ENCODE results near the gene PDP2. TPM values are rescaled to one million over a fixed set of nuclear protein-coding genes. Genes with fewer than 3 reads are reported as not detected.
"Not testable (repeated sequence)": the region's sequence is repeated elsewhere in the genome, so short reads cannot be mapped to it uniquely, and the experiment has no call there.

The PDP2 gene
- total RNA-seq, 1 donor from 2014 or later, result 43.3 TPM

DNA sequence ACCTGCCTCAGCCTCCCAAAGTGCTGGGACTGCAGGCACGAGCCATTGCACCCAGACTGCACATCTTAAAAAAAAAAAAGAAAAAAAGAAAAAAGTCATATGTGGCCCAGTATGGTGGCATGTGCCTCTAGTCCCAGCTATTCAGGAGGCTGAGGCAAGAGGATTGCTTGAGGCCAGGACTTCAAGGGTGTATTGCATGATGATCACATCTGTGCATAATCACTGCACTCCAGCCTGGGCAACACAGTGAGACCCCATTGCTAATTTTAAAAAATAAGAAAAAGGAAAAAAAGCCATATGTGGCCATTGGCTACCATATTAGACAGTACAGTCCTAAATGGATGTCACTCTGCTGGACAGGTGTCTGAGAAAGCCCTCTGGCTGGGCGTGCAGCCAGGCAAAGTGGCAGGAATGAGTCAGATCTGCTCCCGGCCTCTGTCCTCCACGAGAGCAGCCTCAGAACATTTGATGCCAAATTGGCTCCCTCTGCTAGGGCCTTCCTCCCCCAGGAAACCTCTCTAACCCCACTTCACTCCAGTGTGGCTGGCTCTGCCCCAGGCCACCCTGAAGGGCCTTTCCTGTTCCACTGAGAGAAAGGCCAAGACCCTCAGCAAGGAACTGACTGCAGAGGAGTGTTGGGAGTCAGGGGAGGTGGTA, 21.4 kb upstream of the PDP2 start:
- Mint-ChIP-seq H3K27ac (no peak overlapping the region), H3K9me3 (no peaks in the 10 kb centered on the region), H3K36me3 (ENCODE audit: low read depth) (no peaks in the 10 kb centered on the region), H3K4me3 (no peak overlapping the region), H3K27me3 (ENCODE audit: insufficient read depth) (peaks cover 1% of the 10 kb centered on the region), H3K4me1 (ENCODE audit: low read depth) (no peaks in the 10 kb centered on the region)
- DNase-seq (ENCODE audit: low spot score), result no peak
- intact Hi-C loops (cut with micrococcal nuclease), result no loop called here

DNA sequence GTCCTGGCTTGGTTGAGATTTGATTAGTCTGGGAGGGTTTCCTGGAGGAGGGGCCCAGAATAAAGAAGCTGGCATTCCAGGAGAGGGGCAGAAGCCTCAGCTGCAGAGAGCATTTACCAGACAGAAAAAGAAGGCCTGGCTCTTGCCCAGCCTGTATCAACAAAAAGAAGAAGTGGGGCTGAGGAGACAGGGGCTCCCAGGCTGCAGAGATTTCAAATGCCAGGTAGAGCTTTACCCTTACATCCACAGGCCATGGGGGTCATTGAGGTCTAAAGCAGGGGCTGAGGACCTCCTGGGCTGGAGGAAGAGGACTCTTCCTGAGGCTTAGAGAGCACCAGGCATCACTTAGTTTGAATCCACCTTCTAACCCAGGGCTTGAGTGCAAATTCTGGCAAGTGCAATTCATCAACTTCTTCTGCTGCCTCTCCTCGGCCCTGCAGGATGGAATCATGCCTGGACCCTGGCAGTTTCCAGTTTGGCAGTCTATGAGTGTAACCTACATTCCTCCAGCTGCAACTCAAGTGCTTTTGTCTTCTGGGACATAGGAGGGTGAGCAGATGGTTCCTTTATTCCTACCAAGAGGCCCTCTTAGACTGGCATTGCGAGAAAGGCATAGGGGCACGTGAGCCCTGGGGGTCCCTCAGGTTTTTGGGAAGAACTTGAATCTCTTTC, 20.8 kb upstream of the PDP2 start:
- intact Hi-C loops (cut with micrococcal nuclease), result no loop called here

DNA sequence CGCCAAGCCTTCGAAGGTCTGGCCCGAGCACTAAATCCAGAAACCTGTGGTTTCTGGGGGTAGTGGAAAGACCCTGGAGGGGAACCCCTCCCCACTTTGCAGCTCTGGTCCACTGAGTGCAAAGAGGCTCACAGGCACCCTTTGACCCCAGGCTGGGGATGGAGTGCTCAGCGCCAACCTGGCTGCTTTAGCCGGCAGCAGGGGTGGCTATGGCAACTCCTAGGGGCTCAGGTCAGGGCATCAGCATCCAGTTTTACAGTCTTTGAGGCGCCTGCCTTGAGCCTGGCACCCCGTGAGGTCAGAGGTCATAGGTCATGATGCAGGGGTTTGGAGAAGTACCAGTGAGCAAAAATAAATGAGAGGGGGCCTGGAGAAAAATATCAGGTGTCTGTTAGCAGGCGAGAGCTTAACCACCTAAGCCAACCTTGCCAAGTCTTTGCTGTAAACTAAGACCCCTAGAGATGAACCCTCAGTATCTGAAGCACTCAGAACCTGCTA, 18.2 kb upstream of the PDP2 start:
- H3K27ac Mint-ChIP-seq, result no peak overlapping the region
- no peak for DNase-seq (ENCODE audit: low spot score)
- intact Hi-C loops (cut with micrococcal nuclease), result no loop called here
- no peak overlapping the region for H3K4me3 Mint-ChIP-seq
- peaks cover 1% of the 10 kb centered on the region for H3K27me3 Mint-ChIP-seq (ENCODE audit: insufficient read depth)
- no peaks in the 10 kb centered on the region for H3K4me1 Mint-ChIP-seq (ENCODE audit: low read depth)
- H3K9me3 Mint-ChIP-seq, result no peaks in the 10 kb centered on the region
- H3K36me3 Mint-ChIP-seq (ENCODE audit: low read depth), result no peaks in the 10 kb centered on the region

More for the DNA sequence above, 20.8 kb upstream of the PDP2 start:
- Mint-ChIP-seq H3K27ac (no peak overlapping the region), H3K4me3 (no peak overlapping the region), H3K36me3 (ENCODE audit: low read depth) (no peaks in the 10 kb centered on the region), H3K27me3 (ENCODE audit: insufficient read depth) (peaks cover 1% of the 10 kb centered on the region), H3K9me3 (no peaks in the 10 kb centered on the region), H3K4me1 (ENCODE audit: low read depth) (no peaks in the 10 kb centered on the region)
- no peak for DNase-seq (ENCODE audit: low spot score)

DNA sequence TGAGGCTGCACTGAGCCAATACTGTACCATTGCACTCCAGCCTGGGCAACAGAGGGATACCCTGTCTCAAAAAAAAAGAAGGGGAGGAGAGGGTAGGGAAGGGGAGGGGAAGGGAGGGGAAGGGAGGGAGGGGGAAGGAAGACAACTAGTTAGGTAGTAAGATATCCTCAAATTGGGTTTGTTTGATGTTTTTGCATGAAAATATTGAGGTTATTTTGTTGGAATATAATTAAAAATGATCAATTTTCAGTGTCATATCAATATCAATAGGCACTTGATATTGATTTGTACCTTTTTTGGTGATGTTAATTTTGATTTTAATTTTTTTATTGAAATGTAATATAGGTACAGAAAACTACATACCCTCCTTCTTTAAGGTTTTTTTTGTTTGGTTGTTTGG, 16.6 kb upstream of the PDP2 start:
- Mint-ChIP-seq H3K27me3 (ENCODE audit: insufficient read depth) (peaks cover 1% of the 10 kb centered on the region), H3K9me3 (no peaks in the 10 kb centered on the region), H3K4me3 (no peak overlapping the region), H3K4me1 (ENCODE audit: low read depth) (peaks cover 6% of the 10 kb centered on the region), H3K36me3 (ENCODE audit: low read depth) (no peaks in the 10 kb centered on the region), H3K27ac (no peak overlapping the region)
- intact Hi-C loops (cut with micrococcal nuclease), result no loop called here
- DNase-seq (ENCODE audit: low spot score), result no peak

DNA sequence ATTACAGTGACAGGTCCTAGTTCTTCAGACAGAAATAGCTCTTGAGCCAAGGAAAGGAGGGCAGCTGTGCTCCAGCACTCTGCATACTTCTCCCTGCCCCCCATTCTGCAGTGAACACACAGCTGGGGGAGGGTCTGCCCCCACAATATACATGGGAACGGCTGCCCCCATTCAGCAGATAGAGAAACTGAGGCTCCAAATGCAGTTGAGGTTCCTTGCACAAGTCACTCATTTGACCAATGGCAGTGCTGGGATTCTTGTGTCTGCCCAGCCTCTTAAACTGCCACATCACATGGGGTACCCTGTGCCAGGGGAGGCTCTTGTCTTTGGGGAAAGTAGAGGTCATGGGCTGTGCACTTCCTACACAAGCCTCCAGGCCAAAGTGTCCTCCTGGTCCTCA, 10.9 kb upstream of the PDP2 start:
- no peaks in the 10 kb centered on the region for H3K27me3 Mint-ChIP-seq (ENCODE audit: insufficient read depth)
- intact Hi-C loops (cut with micrococcal nuclease), result loop anchor here (2.0 to 5.0 kb wide), 2 partner anchors 261 to 462 kb away; no protein-coding TSS in a partner anchor

DNA sequence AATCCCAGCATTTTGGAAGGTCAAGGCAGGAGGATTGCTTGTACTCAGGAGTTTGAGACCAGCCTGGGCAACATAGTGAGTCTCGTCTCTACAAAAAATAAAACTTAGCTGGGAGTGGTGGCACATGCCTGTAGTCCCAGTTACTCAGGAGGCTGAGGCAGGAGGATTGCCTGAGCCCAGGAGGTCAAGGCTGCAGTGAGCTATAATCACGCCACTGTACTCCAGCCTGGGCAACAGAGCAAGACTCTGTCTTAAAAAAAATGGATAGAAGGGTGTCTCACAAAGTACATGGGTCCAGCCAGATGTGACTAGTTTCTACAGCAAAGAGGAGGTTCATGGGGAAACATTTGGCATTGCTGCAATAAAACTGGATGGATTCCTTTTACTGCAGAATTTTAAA, 9.0 kb upstream of the PDP2 start:
- not testable (repeated sequence) for H3K27me3 Mint-ChIP-seq (ENCODE audit: insufficient read depth); DNase-seq (ENCODE audit: low spot score); H3K9me3 Mint-ChIP-seq; H3K4me3 Mint-ChIP-seq; H3K36me3 Mint-ChIP-seq (ENCODE audit: low read depth)
- peak overlapping the region; percentile 48 for H3K27ac Mint-ChIP-seq
- H3K4me1 Mint-ChIP-seq (ENCODE audit: low read depth), result peaks cover 57% of the 10 kb centered on the region
- intact Hi-C loops (cut with micrococcal nuclease), result loop anchor here (5.0 kb wide), 3 partner anchors 124 to 319 kb away; partner anchors contain the start of genes CKLF and TK2

More for the DNA sequence above, 10.9 kb upstream of the PDP2 start:
- no peak overlapping the region for H3K4me3 Mint-ChIP-seq
- H3K36me3 Mint-ChIP-seq (ENCODE audit: low read depth), result no peaks in the 10 kb centered on the region
- H3K9me3 Mint-ChIP-seq, result no peaks in the 10 kb centered on the region
- DNase-seq (ENCODE audit: low spot score), result no peak
- H3K27ac Mint-ChIP-seq, result no peak overlapping the region
- H3K4me1 Mint-ChIP-seq (ENCODE audit: low read depth), result peaks cover 38% of the 10 kb centered on the region

DNA sequence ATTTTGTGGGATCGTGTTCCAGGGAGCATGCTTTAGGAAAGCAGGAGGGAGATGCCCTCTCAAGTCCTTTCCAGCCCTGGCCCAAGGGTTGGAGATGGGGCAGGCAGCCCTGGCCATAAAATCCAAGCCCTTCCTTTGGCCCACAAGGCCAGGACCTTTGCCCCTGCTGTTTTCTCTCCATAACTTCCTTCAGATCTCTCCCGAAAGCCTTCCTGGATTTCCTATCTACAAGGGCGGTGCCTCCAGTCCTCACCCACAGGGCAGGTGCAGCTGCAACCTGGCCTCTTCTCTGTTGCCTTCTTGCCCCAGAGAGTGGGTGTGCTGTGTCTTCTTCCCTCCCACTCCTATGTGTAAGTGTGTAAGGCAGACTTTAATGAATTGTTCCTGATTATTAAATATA, 8.5 kb upstream of the PDP2 start:
- DNase-seq (ENCODE audit: low spot score), result no peak
- Mint-ChIP-seq H3K4me1 (ENCODE audit: low read depth) (peaks cover 61% of the 10 kb centered on the region), H3K9me3 (peaks cover 7% of the 10 kb centered on the region), H3K4me3 (no peak overlapping the region), H3K36me3 (ENCODE audit: low read depth) (no peaks in the 10 kb centered on the region), H3K27me3 (ENCODE audit: insufficient read depth) (no peaks in the 10 kb centered on the region), H3K27ac (no peak overlapping the region)
- intact Hi-C loops (cut with micrococcal nuclease), result loop anchor here (2.0 to 5.0 kb wide), 4 partner anchors 63 to 320 kb away; partner anchors contain the start of genes CES2, CIAO2B, CKLF and TK2

DNA sequence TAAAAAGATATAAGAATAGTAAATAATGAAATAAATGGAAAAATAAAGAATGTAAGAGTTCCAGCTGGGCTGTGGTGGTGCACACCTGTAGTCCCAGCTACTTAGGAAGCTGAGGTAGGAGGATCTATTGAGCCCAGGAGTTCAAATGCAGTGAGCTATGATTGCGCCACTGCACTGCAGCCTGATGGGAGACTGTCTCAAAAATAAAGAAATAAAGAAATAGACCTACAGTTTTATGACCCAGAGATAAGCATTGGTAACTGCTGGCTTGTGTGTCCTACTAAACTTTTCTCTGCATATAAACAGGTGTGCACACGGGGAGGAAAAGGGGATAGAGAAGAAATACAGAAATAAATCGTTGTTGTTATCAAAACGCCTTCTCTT, 7.8 kb upstream of the PDP2 start:
- no peak for DNase-seq (ENCODE audit: low spot score)
- H3K9me3 Mint-ChIP-seq, result peaks cover 7% of the 10 kb centered on the region
- H3K36me3 Mint-ChIP-seq (ENCODE audit: low read depth), result no peaks in the 10 kb centered on the region
- H3K4me3 Mint-ChIP-seq, result peak overlapping the region; percentile 80
- peak overlapping the region; percentile 92 for H3K27ac Mint-ChIP-seq
- intact Hi-C loops (cut with micrococcal nuclease), result loop anchor here (2.0 to 5.0 kb wide), 4 partner anchors 62 to 320 kb away; partner anchors contain the start of genes CES2, CIAO2B, CKLF and TK2
- peaks cover 60% of the 10 kb centered on the region for H3K4me1 Mint-ChIP-seq (ENCODE audit: low read depth)
- no peaks in the 10 kb centered on the region for H3K27me3 Mint-ChIP-seq (ENCODE audit: insufficient read depth)

DNA sequence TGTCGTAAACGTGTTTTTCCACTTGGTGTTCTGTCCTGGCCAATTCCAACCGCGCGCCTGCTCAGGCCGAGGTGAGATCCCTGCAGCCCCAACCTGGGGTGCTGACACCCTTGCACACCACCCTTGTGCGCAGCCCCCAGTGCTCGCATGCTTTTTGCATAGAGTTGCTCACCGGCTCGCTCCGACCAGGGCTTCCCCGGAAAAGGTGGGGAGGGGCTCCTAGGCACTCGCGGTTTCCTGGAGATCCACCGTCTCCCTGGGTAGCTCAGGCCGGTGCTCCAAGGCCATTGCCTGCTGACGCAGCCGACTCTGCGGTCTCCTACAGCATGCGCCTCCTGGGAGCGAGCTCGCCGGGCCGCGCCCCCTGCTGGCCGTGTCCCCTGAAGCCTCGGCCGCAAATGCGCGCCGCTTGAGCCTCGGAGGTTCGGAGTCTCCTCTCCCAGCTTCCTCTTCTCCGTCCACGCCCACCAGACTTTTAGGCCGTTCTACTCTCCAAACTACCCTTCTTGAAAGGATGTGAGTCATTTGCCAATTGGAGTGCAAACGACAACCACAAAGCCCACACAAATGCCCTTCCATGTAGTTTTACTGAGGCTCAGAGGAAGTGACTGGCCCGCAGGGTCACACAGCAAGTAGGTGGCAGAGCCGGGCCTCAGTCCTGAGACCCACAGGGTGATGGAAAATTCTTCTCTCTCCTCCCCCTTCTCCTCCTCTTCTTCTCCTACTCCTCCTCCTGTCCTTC, 7.2 kb upstream of the PDP2 start:
- intact Hi-C loops (cut with micrococcal nuclease), result loop anchor here (1.0 to 5.0 kb wide), 6 partner anchors 42 to 356 kb away; partner anchors contain the start of genes CES2, CIAO2B, CKLF and TK2
- peak; percentile 90 for DNase-seq (ENCODE audit: low spot score)
- Mint-ChIP-seq H3K27me3 (ENCODE audit: insufficient read depth) (no peaks in the 10 kb centered on the region), H3K4me1 (ENCODE audit: low read depth) (peaks cover 60% of the 10 kb centered on the region), H3K4me3 (peak overlapping the region; percentile 80), H3K9me3 (peaks cover 7% of the 10 kb centered on the region), H3K36me3 (ENCODE audit: low read depth) (no peaks in the 10 kb centered on the region), H3K27ac (peak overlapping the region; percentile 92)

DNA sequence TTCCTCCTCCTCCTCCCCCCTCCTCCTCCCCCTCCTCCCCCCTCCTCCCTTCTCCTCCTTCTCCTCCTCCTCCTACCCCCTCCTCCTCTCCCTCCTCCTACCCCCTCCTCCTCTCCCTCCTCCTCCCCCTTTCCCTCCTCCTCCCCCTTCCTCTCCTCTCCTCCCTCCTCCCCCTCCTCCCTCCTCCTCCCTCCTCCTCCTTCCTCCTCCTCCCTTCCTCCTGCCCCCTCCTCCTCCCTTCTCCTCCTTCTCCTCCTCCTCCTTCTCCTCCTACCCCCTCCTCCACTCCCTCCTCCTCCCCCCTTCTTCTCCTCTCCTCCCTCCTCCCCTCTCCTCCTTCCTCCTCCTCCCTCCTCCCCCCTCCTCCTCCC, 6.6 kb upstream of the PDP2 start:
- peaks cover 66% of the 10 kb centered on the region for H3K4me1 Mint-ChIP-seq (ENCODE audit: low read depth)

DNA sequence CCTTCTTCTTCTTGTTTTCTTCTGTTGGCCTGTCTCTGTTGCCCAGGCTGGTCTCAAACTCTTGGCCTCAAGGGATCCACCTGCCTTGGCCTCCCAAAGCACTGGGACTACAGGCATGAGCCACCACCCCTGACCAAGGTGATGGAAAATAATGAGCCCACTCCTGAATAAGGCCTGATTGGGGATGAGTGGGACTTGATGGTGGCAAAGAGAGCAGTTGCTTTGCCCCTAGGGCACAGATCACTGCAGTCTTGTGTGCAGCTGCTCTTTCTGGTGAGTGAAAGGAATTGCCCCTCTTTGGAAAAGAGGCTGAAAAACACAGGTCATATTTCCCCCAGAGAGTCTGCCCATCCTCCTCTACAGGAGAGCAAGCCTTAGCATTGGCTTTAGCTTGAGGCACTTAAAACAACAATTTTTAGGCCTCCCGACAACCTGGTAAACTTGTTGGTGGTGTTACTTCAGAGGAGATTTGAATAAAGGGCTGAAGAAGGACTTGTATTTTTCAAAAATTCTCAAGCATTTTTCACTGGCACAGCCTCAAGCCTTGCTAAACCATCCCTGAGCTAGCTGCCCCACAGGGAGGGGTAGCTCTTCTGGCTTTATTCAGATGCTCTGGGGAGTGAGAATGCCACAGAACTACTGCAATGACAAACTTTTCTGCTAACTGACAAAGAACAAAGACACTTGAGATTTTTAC, 6.1 kb upstream of the PDP2 start:
- H3K4me3 Mint-ChIP-seq, result peak overlapping the region; percentile 37
- intact Hi-C loops (cut with micrococcal nuclease), result loop anchor here (5.0 kb wide), 3 partner anchors 127 to 322 kb away; partner anchors contain the start of genes CKLF and TK2
- peaks cover 7% of the 10 kb centered on the region for H3K9me3 Mint-ChIP-seq
- peak overlapping the region; percentile 98 for H3K27ac Mint-ChIP-seq
- no peaks in the 10 kb centered on the region for H3K36me3 Mint-ChIP-seq (ENCODE audit: low read depth)
- DNase-seq (ENCODE audit: low spot score), result no peak
- H3K4me1 Mint-ChIP-seq (ENCODE audit: low read depth), result peaks cover 68% of the 10 kb centered on the region
- no peaks in the 10 kb centered on the region for H3K27me3 Mint-ChIP-seq (ENCODE audit: insufficient read depth)

More for the DNA sequence above, 6.6 kb upstream of the PDP2 start:
- Mint-ChIP-seq H3K27ac (peak overlapping the region; percentile 98), H3K36me3 (ENCODE audit: low read depth) (no peaks in the 10 kb centered on the region), H3K27me3 (ENCODE audit: insufficient read depth) (no peaks in the 10 kb centered on the region), H3K4me3 (no peak overlapping the region), H3K9me3 (peaks cover 7% of the 10 kb centered on the region)
- DNase-seq (ENCODE audit: low spot score), result no peak
- intact Hi-C loops (cut with micrococcal nuclease), result loop anchor here (1.0 to 5.0 kb wide), 6 partner anchors 42 to 356 kb away; partner anchors contain the start of genes CES2, CIAO2B, CKLF and TK2

DNA sequence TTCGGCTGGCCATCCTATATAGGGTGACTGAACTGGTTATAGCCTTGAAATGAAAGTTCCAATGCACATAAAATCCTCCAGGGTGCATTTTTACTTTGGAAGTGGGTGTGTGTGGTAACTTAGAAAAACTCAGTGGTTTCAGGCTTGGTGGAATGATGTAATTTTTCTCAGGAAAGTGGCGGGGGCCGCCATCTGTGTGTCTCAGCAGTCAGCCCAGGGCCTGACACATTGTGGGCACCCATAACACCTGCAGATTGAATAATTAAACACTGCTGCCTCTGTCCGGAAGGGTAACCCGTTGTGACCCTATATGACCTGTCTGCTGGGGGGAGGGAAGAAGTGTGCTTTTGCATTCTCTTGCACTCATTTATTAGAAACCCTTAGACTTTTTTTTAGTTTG, 2.2 kb upstream of the PDP2 start:
- Mint-ChIP-seq H3K36me3 (ENCODE audit: low read depth) (peaks cover 3% of the 10 kb centered on the region), H3K27me3 (ENCODE audit: insufficient read depth) (no peaks in the 10 kb centered on the region), H3K4me3 (peak overlapping the region; percentile 52), H3K27ac (peak overlapping the region; percentile 74), H3K9me3 (peaks cover 7% of the 10 kb centered on the region), H3K4me1 (ENCODE audit: low read depth) (peaks cover 70% of the 10 kb centered on the region)
- no peak for DNase-seq (ENCODE audit: low spot score)
- intact Hi-C loops (cut with micrococcal nuclease), result loop anchor here (2.0 to 5.0 kb wide), 2 partner anchors 107 to 279 kb away; partner anchors contain the start of genes FBXL8 and TRADD
